Cerebellar nuclear complex (tissue), 1 donor: ENCODE data around the gene EFNA2.

ENCODE experiments used
- DNase-seq, 2 experiments: peaks; one replicate each; lab custom pipeline; 2025; lab: John Stamatoyannopoulos, UW

EFNA2 gene

GRCh38 chr19:1249298-1249989 is 36.2 kb upstream of the EFNA2 start:
- peak in 1 of 2 experiments; percentile 64 for DNase-seq

DNA sequence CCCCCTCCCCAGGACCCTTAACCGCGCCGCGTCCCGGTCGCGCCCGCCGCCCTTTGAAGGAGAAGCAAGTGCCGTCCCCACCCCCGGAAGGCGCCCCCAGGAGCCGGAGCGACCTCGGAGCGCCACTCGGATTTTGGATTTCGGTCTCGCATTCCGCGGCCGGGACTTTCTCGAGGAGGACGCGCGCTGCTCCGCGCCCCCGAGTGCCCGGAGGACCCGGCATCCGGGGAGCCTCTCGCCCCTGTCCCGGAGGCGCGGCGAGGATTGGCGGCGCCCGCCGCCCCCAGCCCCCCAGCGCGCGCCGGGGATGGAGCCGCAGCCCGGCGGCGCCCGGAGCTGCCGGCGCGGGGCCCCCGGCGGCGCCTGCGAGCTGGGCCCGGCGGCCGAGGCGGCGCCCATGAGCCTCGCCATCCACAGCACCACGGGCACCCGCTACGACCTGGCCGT is 35.7 kb upstream of the EFNA2 start:
- no peak for DNase-seq

- no peak for DNase-seq
These were observed 35.0 kb upstream of the EFNA2 start for GRCh38 chr19:1250437-1251260.

GRCh38 chr19:1251330-1252220 is 34.1 kb upstream of the EFNA2 start:
- no peak for DNase-seq

- DNase-seq, result no peak
These were observed 33.4 kb upstream of the EFNA2 start for GRCh38 chr19:1252221-1252820.

DNA sequence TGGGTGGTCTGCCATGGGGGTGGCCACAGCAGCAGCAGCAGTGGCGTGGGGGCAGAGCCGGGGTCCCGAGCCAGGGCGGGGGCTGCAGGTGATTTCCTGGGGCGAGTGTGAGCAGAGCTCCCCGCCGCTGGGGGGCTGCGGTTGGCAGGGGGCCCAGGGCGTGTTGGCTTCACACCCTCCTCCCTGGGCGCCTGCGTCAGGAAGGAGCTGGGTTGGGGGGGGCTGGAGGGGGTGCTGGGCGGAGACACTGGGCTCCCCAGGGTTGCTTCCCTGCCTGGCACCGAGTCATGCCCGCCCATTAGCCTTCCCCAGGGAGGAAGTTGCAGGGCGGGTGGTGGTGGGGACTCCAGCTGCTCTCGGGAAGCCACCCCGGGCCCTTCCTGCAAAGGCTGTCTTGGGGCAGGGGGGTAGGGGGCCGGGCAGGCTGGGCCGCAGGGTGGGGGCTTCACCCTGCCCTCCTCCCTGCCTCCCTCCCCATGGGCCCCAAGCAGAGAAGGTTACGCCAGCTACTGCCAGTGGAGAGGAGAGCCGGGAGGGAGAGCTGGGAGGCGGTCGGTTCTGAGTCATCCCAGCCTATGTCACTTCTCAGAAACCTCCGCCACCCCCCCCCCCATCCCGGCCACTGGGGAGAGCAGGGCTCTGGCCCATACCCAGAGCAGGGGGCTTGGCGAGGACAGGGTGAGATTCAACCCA is 32.7 kb upstream of the EFNA2 start:
- DNase-seq, result no peak

DNA sequence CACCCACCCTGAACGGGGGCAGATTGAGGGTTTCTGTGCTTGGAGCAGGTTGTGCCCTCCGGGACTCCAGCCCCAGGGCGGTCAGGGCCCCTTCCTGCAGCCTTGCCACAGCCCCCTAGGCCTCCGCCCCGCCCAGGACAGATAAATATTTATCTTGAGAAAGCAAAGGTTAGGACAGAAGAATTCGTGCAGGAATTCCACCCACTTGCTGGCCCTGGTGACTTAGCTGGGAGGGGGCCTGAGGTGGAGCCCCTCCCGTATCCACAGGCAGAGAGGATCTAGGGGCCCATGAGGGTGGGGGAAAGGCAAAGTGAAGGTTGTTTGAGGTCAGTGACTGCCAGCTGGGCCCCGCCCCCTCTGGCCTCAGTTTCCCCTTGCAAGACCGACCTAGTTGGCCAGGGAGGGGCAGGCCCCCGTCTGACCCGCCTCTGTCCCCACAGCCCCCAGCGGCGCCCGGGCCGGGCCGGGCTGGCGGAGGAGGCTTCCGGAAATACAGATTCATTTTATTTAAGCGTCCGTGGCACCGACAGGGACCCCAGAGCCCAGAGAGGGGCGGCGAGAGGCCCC is 32.1 kb upstream of the EFNA2 start:
- no peak for DNase-seq

DNA sequence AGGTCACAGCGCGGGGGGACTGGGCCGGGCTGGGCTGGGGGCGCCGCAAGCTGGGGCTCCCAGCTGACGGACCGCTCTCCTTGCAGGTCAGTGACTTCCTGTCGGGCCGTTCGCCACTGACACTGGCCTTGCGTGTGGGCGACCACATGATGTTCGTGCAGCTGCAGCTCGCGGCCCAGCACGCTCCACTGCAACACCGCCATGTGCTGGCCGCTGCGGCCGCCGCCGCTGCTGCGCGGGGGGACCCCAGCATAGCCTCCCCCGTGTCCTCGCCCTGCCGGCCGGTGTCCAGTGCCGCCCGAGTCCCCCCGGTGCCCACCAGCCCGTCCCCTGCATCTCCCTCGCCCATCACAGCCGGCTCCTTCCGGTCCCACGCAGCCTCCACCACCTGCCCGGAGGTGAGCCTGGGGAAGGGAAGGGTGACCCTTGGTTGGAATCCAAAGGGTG is 31.6 kb upstream of the EFNA2 start:
- no peak for DNase-seq

DNA sequence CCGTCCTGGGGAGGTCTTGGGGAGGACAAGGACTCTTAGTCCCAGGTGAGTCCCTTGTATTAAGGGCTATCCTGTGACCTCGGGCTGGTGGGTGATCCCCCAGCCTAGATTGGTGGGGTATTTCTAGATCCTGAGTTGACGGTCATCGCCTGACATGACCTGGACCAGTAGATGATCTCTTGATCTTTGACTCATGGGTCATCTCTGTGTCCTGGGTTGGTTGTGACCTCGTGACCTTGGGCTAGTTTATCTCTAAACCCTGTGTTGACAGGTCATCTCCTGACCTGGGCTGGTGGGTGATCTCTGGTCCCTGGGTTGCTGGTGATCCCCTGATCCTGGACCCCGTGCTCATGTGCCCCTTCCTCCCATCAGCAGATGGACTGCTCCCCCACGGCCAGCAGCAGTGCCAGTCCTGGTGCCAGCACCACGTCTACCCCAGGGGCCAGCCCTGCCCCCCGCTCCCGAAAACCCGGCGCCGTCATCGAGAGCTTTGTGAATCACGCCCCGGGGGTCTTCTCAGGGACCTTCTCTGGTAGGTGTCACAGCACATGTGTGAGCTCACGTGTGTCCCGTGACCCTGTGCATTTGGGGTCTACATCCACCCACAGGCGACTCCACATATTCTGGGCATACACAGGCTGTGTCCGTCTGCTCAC is 31.0 kb upstream of the EFNA2 start:
- DNase-seq, result no peak

GRCh38 chr19:1255186-1256161 is 30.2 kb upstream of the EFNA2 start:
- DNase-seq, result no peak

GRCh38 chr19:1256646-1257474 is 28.8 kb upstream of the EFNA2 start:
- no peak for DNase-seq

DNA sequence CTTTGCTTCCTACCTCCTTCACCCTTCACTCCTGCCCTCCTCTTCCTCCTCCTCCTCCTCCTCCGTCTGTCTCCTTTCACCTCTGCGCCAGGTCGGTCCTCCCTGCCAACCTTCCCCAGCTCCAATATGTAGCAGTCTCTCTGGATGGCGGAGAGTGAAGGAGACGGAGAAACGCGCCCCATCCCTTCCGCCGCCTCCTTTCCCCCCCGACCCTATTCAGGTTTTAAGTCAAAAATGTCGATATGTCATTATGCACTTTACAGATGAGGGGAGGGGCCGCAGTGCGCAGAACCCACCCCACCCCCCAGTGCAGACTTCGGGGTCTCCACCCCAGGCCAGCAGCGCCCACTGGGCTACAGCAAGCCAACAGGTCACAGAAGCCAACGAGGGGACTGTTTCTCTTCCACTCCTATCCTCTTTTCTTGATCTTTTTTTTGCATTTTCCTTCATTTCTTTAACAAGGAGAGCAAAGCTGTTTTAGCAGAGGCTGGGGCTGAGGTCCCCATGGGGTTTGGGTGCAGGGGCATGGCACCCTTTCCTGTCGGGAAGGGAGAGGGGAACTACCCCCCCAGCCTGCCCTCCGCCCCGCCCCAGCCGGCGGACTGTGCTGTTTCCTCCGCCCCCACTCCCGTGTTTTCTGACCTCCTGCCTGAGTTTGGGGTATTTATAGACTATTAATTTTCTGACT is 28.1 kb upstream of the EFNA2 start:
- DNase-seq, result no peak

GRCh38 chr19:1258163-1258492 is 27.5 kb upstream of the EFNA2 start:
- DNase-seq, result no peak

- DNase-seq, result no peak
These were observed 26.9 kb upstream of the EFNA2 start for GRCh38 chr19:1258707-1259205.

DNA sequence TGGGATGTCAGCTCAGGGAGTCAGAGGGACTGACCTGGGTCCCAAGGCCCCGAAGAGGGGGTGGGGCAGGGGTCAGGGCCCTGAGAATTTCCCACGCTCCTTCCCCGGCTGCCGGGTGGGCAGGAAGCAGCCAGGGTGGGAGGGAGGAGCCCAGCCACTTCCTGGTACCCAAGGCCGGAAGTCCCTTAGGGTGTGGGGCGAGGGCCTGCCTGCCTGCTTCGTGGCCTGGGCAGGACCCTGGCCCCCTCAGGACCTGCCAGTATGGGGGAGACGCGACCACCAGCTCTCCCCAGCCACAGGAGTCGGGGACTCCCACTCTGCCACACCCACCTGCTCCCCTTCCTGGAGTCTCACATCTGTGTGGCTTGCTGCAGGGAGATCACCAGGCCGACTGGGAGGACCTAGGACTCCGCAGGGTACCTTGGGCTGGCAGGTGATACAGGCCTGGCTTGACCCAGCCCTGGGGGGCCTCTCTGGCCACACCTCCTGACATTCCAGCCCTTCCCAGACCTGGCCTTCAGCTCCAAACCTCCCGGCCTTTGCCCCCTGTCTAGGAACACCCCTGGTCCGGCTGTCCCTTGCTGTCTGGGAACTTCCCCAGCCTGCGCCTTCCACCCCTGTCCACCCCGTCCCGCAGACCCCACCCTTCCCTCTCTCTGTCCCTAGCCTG is 26.3 kb upstream of the EFNA2 start:
- no peak for DNase-seq

DNA sequence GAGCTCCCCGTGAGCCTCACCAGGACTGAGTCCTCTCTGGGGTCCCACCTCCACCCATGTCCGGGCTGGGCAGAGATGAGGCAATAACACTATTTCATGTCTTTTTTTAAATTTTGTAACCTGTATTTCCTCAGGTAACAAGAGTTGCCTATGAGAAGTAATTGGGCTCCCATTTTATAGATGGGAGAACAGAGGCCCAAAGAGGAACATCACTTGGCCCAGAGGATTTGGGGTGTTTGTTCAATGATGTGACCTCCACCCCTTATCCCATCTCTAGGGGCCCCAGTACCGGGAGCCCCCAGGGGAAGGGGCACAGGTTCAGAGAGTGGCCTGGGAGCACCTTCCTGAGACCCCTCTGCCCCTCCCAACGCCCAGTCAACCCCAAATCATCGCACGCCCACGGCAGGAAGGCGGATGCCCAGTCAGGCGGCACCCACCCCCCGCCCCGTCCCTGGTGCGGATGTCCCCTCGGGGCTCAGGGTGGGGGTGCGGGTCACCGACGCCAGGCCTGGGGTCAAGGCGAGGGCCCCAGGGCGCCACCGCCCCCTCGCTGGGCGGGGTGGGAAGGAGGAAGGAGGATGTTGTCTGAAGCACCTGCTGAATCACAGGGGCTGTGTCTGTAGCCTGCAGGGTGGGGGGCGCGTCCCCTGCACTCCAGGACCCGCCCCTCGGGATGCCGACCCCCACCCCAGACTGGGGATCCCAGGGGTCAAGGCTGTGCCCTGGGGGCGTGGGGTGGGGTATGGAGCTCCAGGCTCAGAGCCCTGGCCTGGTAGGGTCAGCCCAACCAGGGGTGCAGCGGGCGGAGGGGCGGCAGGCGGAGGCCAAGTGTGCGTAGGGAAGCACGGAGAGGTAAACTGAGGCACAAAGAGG is 25.6 kb upstream of the EFNA2 start:
- DNase-seq, result no peak
